H1 (cell line): Measurements from ENCODE around the gene PRRX2. TPM values are rescaled to one million over a fixed set of nuclear protein-coding genes. Genes with fewer than 3 reads are reported as not detected.

Experiments
- CTCF ChIA-PET: fragments of 300-600 bp; sonication (Branson Sonifier 250); formaldehyde crosslinking; loops from one replicate; lab custom pipeline; 2021; ENCODE audit not compliant: partially characterized antibody; lab: Charles Lee
- POLR2A ChIA-PET: fragments of 300-600 bp; sonication (Branson Sonifier 250); formaldehyde crosslinking; loops from one replicate; lab custom pipeline; 2021; ENCODE audit warnings: inconsistent platforms; ENCODE audit not compliant: partially characterized antibody; lab: Charles Lee
- DNase-seq, 2 experiments: peaks; one replicate each; pipeline versions ENCODE4 v3.0.0 to v3.0.0-alpha.2; 2010 to 2022; ENCODE audit warnings: low spot score in 2 of 2, low read depth in 1 of 2, mixed read lengths in 1 of 2
- FAIRE-seq: peaks from 2 replicates; lab custom pipeline; 2011; peaks lifted over from hg19 to GRCh38; lab: Jason Lieb, UNC
- H2AFZ ChIP-seq: 2 replicates; pipeline ENCODE4 v1.8.1; 2012; ENCODE audit warnings: low read length, inconsistent platforms
- H2AK5ac ChIP-seq: 2 replicates; pipeline ENCODE4 v1.6.1; 2013; ENCODE audit warnings: low read depth, low read length
- H2BK120ac ChIP-seq: replicated peaks from 2 replicates; pipeline ENCODE3; 2013; ENCODE audit warnings: low read depth, low read length, inconsistent platforms
- H2BK12ac ChIP-seq: 2 replicates; pipeline ENCODE4 v1.6.1; 2013; ENCODE audit warnings: low read depth, low read length
- H2BK15ac ChIP-seq: 2 replicates; pipeline ENCODE4 v1.6.1; 2013; ENCODE audit warnings: low read length
- H2BK20ac ChIP-seq: 2 replicates; pipeline ENCODE4 v1.6.1; 2013; ENCODE audit warnings: low read length
- H2BK5ac ChIP-seq: 2 replicates; pipeline ENCODE4 v1.6.1; 2013; ENCODE audit warnings: low read depth, low read length
- H3K14ac ChIP-seq: 2 replicates; pipeline ENCODE4 v1.6.1; 2013; ENCODE audit warnings: inconsistent platforms; ENCODE audit not compliant: insufficient read length
- H3K18ac ChIP-seq: 2 replicates; pipeline ENCODE4 v1.6.1; 2013; ENCODE audit warnings: low read length; ENCODE audit errors: extremely low read depth
- H3K23ac ChIP-seq: 2 replicates; pipeline ENCODE4 v1.6.1; 2013; ENCODE audit warnings: inconsistent platforms; ENCODE audit not compliant: insufficient read length
- H3K23me2 ChIP-seq: 2 replicates; pipeline ENCODE4 v1.6.1; 2013; ENCODE audit warnings: low read depth, low read length
- H3K27ac ChIP-seq: 2 replicates; pipeline ENCODE4 v1.6.1; 2011; ENCODE audit warnings: low read depth, low read length, inconsistent platforms
- H3K27me3 ChIP-seq, 4 experiments: replicated peaks in 1 of 4; 1 replicate in 1 of 4; 2 replicates in 3 of 4; pipeline versions ENCODE4 v1.6.1 to v1.8.1; 2011 to 2013; ENCODE audit warnings: low read length in 3 of 4, mild to moderate bottlenecking in 3 of 4, inconsistent platforms in 2 of 4, mixed read lengths in 2 of 4, moderate library complexity in 1 of 4; ENCODE audit not compliant: control insufficient read depth in 3 of 4, insufficient read depth in 3 of 4; ENCODE audit errors: extremely low read depth in 1 of 4
- H3K36me3 ChIP-seq, 4 experiments: 2 replicates each; pipeline versions ENCODE4 v1.6.1 to v1.8.1; 2011 to 2013; ENCODE audit warnings: mild to moderate bottlenecking in 4 of 4, low read length in 3 of 4, moderate library complexity in 2 of 4, control low read depth in 1 of 4, inconsistent platforms in 1 of 4; ENCODE audit not compliant: insufficient read depth in 4 of 4, control insufficient read depth in 2 of 4
- H3K4ac ChIP-seq: replicated peaks from 2 replicates; pipeline ENCODE3; 2013; ENCODE audit warnings: low read length, low read depth, mixed read lengths, inconsistent platforms; ENCODE audit not compliant: insufficient read length
- H3K4me1 ChIP-seq, 4 experiments: replicated peaks in 1 of 4; 1 replicate in 1 of 4; 2 replicates in 3 of 4; pipeline versions ENCODE4 v1.6.1 to v1.8.1; 2011 to 2013; ENCODE audit warnings: low read length in 3 of 4, inconsistent platforms in 2 of 4, mixed read lengths in 1 of 4; ENCODE audit not compliant: insufficient read depth in 4 of 4, control insufficient read depth in 3 of 4
- H3K4me2 ChIP-seq, 2 experiments: 2 replicates each; pipeline versions ENCODE4 v1.6.1 to v1.8.1; 2011 to 2013; ENCODE audit warnings: low read depth in 2 of 2, low read length in 2 of 2, control low read depth in 1 of 2, inconsistent platforms in 1 of 2, mild to moderate bottlenecking in 1 of 2; ENCODE audit not compliant: insufficient read depth in 1 of 2
- H3K4me3 ChIP-seq, 4 experiments: fragments of 200-600, 300-600 bp in 1 of 4; sonication (generic), shearing (Covaris generic), sonication (Bioruptor Twin) in 1 of 4; 2 replicates each; pipeline versions ENCODE4 v1.5.1 to v1.8.1; 2011 to 2016; ENCODE audit warnings: low read length in 4 of 4, low read depth in 3 of 4, control low read depth in 2 of 4, inconsistent platforms in 2 of 4, mild to moderate bottlenecking in 2 of 4, mixed read lengths in 1 of 4, moderate library complexity in 1 of 4; ENCODE audit not compliant: insufficient read depth in 2 of 4; ENCODE audit errors: extremely low read depth in 1 of 4
- H3K56ac ChIP-seq: replicated peaks from 2 replicates; pipeline ENCODE3; 2013; ENCODE audit warnings: low read depth, mild to moderate bottlenecking, mixed read lengths, low read length, inconsistent platforms; ENCODE audit not compliant: insufficient read length
- H3K79me1 ChIP-seq: 2 replicates; pipeline ENCODE4 v1.6.1; 2013; ENCODE audit warnings: low read depth, low read length, control low read depth
- H3K79me2 ChIP-seq, 2 experiments: 2 replicates each; pipeline versions ENCODE4 v1.6.1 to v1.8.1; 2012 to 2013; ENCODE audit warnings: low read length in 2 of 2, mild to moderate bottlenecking in 2 of 2, inconsistent platforms in 1 of 2; ENCODE audit not compliant: insufficient read depth in 2 of 2, control insufficient read depth in 1 of 2
- H3K9ac ChIP-seq, 4 experiments: replicated peaks in 1 of 4; 1 replicate in 1 of 4; 2 replicates in 3 of 4; pipeline versions ENCODE4 v1.6.1 to v1.8.1; 2011 to 2013; ENCODE audit warnings: low read depth in 3 of 4, low read length in 3 of 4, control low read depth in 2 of 4, mild to moderate bottlenecking in 2 of 4, moderate library complexity in 2 of 4, inconsistent platforms in 1 of 4; ENCODE audit errors: extremely low read depth in 1 of 4
- H3K9me3 ChIP-seq, 2 experiments: 2 replicates each; pipeline versions ENCODE4 v1.6.1 to v1.8.1; 2012 to 2013; ENCODE audit warnings: mild to moderate bottlenecking in 2 of 2, moderate library complexity in 2 of 2, control low read depth in 1 of 2, inconsistent platforms in 1 of 2, low read depth in 1 of 2, low read length in 1 of 2, mixed read lengths in 1 of 2; ENCODE audit not compliant: insufficient read depth in 2 of 2
- H4K20me1 ChIP-seq, 2 experiments: replicated peaks in 1 of 2; 2 replicates each; pipeline versions ENCODE3 to v1.8.1; 2011 to 2013; ENCODE audit warnings: inconsistent platforms in 2 of 2, low read length in 2 of 2, mild to moderate bottlenecking in 1 of 2; ENCODE audit not compliant: insufficient read depth in 2 of 2, control insufficient read depth in 1 of 2
- H4K5ac ChIP-seq: 2 replicates; pipeline ENCODE4 v1.6.1; 2013; ENCODE audit warnings: low read length, low read depth, mixed read lengths, inconsistent platforms; ENCODE audit not compliant: insufficient read length
- H4K8ac ChIP-seq: 2 replicates; pipeline ENCODE4 v1.8.0; 2013; ENCODE audit warnings: mild to moderate bottlenecking, moderate library complexity, low read length, inconsistent platforms; ENCODE audit not compliant: insufficient read depth; ENCODE audit errors: extremely low read depth
- H4K91ac ChIP-seq: replicated peaks from 2 replicates; pipeline ENCODE3; 2013; ENCODE audit warnings: low read length, mixed read lengths, inconsistent platforms; ENCODE audit not compliant: insufficient read length
- EZH2 ChIP-seq: fragments of 200-600 bp; sonication (generic); IDR thresholded peaks from 2 replicates; pipeline ENCODE4 v1.7.1; 2012; ENCODE audit warnings: low read depth, mild to moderate bottlenecking, moderate library complexity, low read length, inconsistent platforms; ENCODE audit not compliant: severe bottlenecking
- POLR2AphosphoS5 ChIP-seq: IDR thresholded peaks from 2 replicates; pipeline ENCODE4 v1.6.1; 2011; ENCODE audit warnings: low read depth, low read length
- RFX5 ChIP-seq: IDR thresholded peaks from 2 replicates; pipeline ENCODE4 v1.6.1; 2011; ENCODE audit warnings: low read depth, low read length, improper control_type of control experiment, borderline replicate concordance
- SUZ12 ChIP-seq: fragments of 200-600 bp; sonication (generic); IDR thresholded peaks from 2 replicates; pipeline ENCODE4 v1.6.1; 2012; ENCODE audit warnings: mild to moderate bottlenecking, inconsistent platforms, low read length, moderate library complexity, mixed read lengths
- TCF12 ChIP-seq: IDR thresholded peaks from 2 replicates; pipeline ENCODE4 v1.6.1; 2011; ENCODE audit warnings: low read depth, mild to moderate bottlenecking, low read length
- WGBS, 2 experiments: shearing (Covaris generic) in 1 of 2; methylation state at CpG; one replicate each; pipeline versions ENCODE4 v1.1.6 to v1.1.7; 2013 to 2015; ENCODE audit warnings: low lambda C conversion rate in 2 of 2, mixed read lengths in 2 of 2, inconsistent platforms in 1 of 2, low coverage in 1 of 2, missing lambda C conversion rate in 1 of 2; ENCODE audit not compliant: insufficient replicate concordance in 2 of 2, insufficient coverage in 1 of 2, insufficient read length in 1 of 2; ENCODE audit errors: extremely low coverage in 1 of 2, missing lambda C conversion rate in 1 of 2; 5-methylcytosine and 5-hydroxymethylcytosine counted together
- polyA plus RNA-seq, 7 experiments: library from polyadenylated mRNA; depleted of rRNA in 3 of 7; stranded (reverse) in 5 of 7; unstranded in 2 of 7; fragments of >200 nt in 5 of 7; fragments of 200-250 nt in 2 of 7; gene quantifications; 1 replicate in 5 of 7; 2 replicates in 1 of 7; 4 replicates in 1 of 7; pipeline versions ENCODE4 v1.2.1 to v1.2.3, GENCODE V29; 2011 to 2013; ENCODE audit warnings: missing spikeins in 2 of 7, mixed read lengths in 2 of 7
- total RNA-seq: library from RNA; stranded (reverse); fragmentation: NEBNext Ultra II Directional; extraction: Animal tissue kit (Norgen Biotek cat#: 25700); gene quantifications from 2 replicates; pipeline ENCODE4 v1.2.1, GENCODE V29; 2021
- TF ChIP-seq, protein P1 (sequence below), 3 experiments: IDR thresholded peaks; 1 replicate in 2 of 3; 2 replicates in 1 of 3; pipeline versions ENCODE4 v1.5.1 to v1.6.1; 2011; ENCODE audit warnings: low read length in 3 of 3, mild to moderate bottlenecking in 3 of 3, inconsistent platforms in 2 of 3, low read depth in 1 of 3, moderate library complexity in 1 of 3; ENCODE audit not compliant: insufficient read depth in 1 of 3; ENCODE audit errors: control extremely low read depth in 1 of 3
- TF ChIP-seq, protein P2 (sequence below): IDR thresholded peaks from 2 replicates; pipeline ENCODE4 v1.6.1; 2012; ENCODE audit warnings: inconsistent platforms

Gene PRRX2
- total and polyA plus RNA-seq, 2 of the 8 experiments (the other 6 are each of a cell fraction or from before 2014, with no cell fraction given) = 5.8 to 9.2 TPM

DNA sequence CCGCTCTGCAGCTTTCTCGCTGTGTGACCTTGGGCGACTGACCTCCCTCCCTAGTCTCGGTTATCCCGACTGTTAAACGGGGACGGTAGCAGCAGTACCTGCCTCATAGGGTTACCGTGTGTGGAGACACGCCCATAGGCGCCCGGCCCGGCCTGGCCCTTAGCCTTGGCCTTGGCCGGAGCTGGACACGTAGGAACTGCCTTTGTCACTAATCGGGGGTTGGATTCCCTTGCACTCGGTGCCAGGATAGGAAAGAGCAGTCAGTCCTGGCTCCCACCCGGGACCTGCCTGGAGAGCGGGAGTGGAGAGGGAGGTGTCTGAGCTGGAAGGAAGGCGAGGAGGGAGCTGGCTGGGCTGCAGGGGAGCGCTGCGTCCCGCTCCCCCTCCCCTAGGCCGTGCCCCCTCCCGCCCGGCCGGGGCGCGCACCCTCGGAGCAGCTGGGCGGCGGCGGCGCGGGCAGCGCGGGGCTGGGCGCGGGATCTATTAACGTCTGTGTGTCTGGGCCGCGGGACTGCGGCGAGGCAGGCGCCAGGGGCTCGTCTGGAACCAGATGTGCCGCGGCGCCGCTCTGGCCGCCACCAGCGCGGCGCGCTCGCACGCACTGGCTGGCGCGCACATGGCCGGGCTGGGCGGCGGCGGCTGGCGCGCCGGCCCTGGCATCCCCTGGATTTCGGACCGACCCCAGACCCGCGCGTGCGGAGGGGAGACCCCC lies 31.7 kb downstream of the PRRX2 start:
- Histone ChIP-seq H3K18ac (peak overlapping the region; percentile 98), H2AK5ac (no peak overlapping the region), H2AFZ (peak overlapping the region; percentile 99), H3K4me2 (peak overlapping the region; percentile 88 to 96), H3K4me3 (peak overlapping the region; percentile 53 to 80 (median 60)), H3K9ac (peak overlapping the region; percentile 53 to 75 (median 64); a peak in 6 of 7 replicates), H2BK20ac (no peak overlapping the region), H2BK15ac (0 out of 2 replicates have a peak overlapping the region, but pooled peaks have one; percentile 88), H3K23me2 (peaks cover 13% of the 10 kb centered on the region; the same call in 1 of the 2 replicates), H4K8ac (peak overlapping the region; percentile 90), H3K14ac (peak overlapping the region; percentile 20), H3K9me3 (no peaks in the 10 kb centered on the region), H2BK120ac (no peak overlapping the region), H3K27me3 (peaks cover 0 to 18% (median 9%) of the 10 kb centered on the region in 4 experiments; a peak in 3 of 7 replicates), H4K5ac (peak overlapping the region; percentile 87), H3K56ac (no peak overlapping the region), H2BK5ac (no peak overlapping the region), H3K4me1 (peaks cover 0 to 9% (median 7%) of the 10 kb centered on the region in 4 experiments; a peak in 5 of 7 replicates), H4K91ac (peak overlapping the region; percentile 88), H4K20me1 (no peaks in the 10 kb centered on the region), H2BK12ac (peak overlapping the region; percentile 75; the same call in 1 of the 2 replicates), H3K79me2 (no peaks in the 10 kb centered on the region), H3K36me3 (no peaks in the 10 kb centered on the region), H3K27ac (no peak overlapping the region), H3K23ac (no peak overlapping the region), H3K4ac (no peak overlapping the region), H3K79me1 (no peaks in the 10 kb centered on the region)
- DNase-seq = peak in 1 of 2 experiments; percentile 80
- ChIA-PET POLR2A (interaction anchor here (0.6 to 2.2 kb wide), 9 partner anchors 11 to 449 kb away, joined by 3 to 7 read pairs (median 4); no protein-coding TSS in a partner anchor), CTCF (interaction anchor here (0.6 to 4.6 kb wide), 17 partner anchors 9 to 602 kb away, joined by 3 to 22 read pairs (median 4); partner anchors contain the start of gene ASB6)
- 2% methylated on average over 49 of the region's 71 CpGs; no CpG with 5 or more reads in 1 of the 2 experiments for whole genome bisulfite sequencing, 2 experiments
- no peak for FAIRE-seq
- TF ChIP-seq, protein P1, sequence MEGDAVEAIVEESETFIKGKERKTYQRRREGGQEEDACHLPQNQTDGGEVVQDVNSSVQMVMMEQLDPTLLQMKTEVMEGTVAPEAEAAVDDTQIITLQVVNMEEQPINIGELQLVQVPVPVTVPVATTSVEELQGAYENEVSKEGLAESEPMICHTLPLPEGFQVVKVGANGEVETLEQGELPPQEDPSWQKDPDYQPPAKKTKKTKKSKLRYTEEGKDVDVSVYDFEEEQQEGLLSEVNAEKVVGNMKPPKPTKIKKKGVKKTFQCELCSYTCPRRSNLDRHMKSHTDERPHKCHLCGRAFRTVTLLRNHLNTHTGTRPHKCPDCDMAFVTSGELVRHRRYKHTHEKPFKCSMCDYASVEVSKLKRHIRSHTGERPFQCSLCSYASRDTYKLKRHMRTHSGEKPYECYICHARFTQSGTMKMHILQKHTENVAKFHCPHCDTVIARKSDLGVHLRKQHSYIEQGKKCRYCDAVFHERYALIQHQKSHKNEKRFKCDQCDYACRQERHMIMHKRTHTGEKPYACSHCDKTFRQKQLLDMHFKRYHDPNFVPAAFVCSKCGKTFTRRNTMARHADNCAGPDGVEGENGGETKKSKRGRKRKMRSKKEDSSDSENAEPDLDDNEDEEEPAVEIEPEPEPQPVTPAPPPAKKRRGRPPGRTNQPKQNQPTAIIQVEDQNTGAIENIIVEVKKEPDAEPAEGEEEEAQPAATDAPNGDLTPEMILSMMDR (IDR thresholded peaks at IDR 0.05; ENCODE audit: control extremely low read depth in 1 of 3, insufficient read depth in 1 of 3, low read depth in 1 of 3, low read length in 3 of 3) = no peak
- TF ChIP-seq POLR2AphosphoS5 (no peak), SUZ12 (0 out of 2 replicates have a peak, but pooled peaks have one; percentile 49), EZH2 (peak; percentile 16), RFX5 (no peak), TCF12 (no peak)
- TF ChIP-seq, protein P2, sequence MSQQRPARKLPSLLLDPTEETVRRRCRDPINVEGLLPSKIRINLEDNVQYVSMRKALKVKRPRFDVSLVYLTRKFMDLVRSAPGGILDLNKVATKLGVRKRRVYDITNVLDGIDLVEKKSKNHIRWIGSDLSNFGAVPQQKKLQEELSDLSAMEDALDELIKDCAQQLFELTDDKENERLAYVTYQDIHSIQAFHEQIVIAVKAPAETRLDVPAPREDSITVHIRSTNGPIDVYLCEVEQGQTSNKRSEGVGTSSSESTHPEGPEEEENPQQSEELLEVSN = peak; percentile 61
